GM19468 (cell line): ENCODE measurements around the gene DCTN2.
A peak's percentile ranks its signal among the peaks of the same experiment; 100 is the strongest.

Experiments used
- ATAC-seq: cut with Tn5 transposase; IDR thresholded peaks from one replicate; pipeline ENCODE4 v1.9.1; 2021; ENCODE audit warnings: mild to moderate bottlenecking, moderate library complexity, moderate number of reproducible peaks; ENCODE audit not compliant: unreplicated experiment; ENCODE audit errors: extremely low read depth

The DCTN2 gene

GRCh38 chr12:57529831-57530230 is 17.2 kb downstream of the DCTN2 start:
- no peak for ATAC-seq

GRCh38 chr12:57528831-57529555 is 18.0 kb downstream of the DCTN2 start:
- no peak for ATAC-seq

- no peak for ATAC-seq
These were observed 18.8 kb downstream of the DCTN2 start for GRCh38 chr12:57528176-57528575.

- no peak for ATAC-seq
These were observed 19.8 kb downstream of the DCTN2 start for GRCh38 chr12:57527184-57527583.

GRCh38 chr12:57526477-57527126 is 20.4 kb downstream of the DCTN2 start:
- no peak for ATAC-seq

GRCh38 chr12:57525615-57526383 is 21.2 kb downstream of the DCTN2 start:
- ATAC-seq: no peak

- ATAC-seq: no peak
These were observed 22.0 kb downstream of the DCTN2 start for GRCh38 chr12:57524814-57525614.

- ATAC-seq: no peak
These were observed 23.0 kb downstream of the DCTN2 start for GRCh38 chr12:57523706-57524614.

- no peak for ATAC-seq
These were observed 23.9 kb downstream of the DCTN2 start for GRCh38 chr12:57522887-57523705.

- ATAC-seq: peak; percentile 14
These were observed 24.7 kb downstream of the DCTN2 start, which contains the start of gene MBD6 for GRCh38 chr12:57522011-57522886. Gene MBD6 (plus strand): TSS chr12:57522824. CDS start chr12:57524304, 1,480 bp downstream.

GRCh38 chr12:57521525-57522010 is 25.4 kb downstream of the DCTN2 start:
- no peak for ATAC-seq

GRCh38 chr12:57520053-57520818 is 26.8 kb downstream of the DCTN2 start, which contains the start of gene DDIT3:
Gene DDIT3 (minus strand): TSS chr12:57520514. CDS start chr12:57517406, 3,108 bp downstream.
- peak; percentile 50 for ATAC-seq

- ATAC-seq: no peak
These were observed 27.3 kb downstream of the DCTN2 start for GRCh38 chr12:57519796-57520052.

GRCh38 chr12:57518920-57519795 is 27.8 kb downstream of the DCTN2 start:
- ATAC-seq: no peak

GRCh38 chr12:57518176-57518919 is 28.6 kb downstream of the DCTN2 start:
- no peak for ATAC-seq
